DMS53 (cell line): ENCODE measurements around the gene TBRG4.

Experiments
- DNase-seq: peaks from one replicate; lab custom pipeline; 2025; lab: John Stamatoyannopoulos, UW

TBRG4 gene

GRCh38 chr7:45055016-45055415 is 56.5 kb downstream of the TBRG4 start:
- DNase-seq, result no peak

- DNase-seq, result no peak
Observed at GRCh38 chr7:45054442-45054841, 57.1 kb downstream of the TBRG4 start.

- no peak for DNase-seq
Observed at GRCh38 chr7:45053941-45054340, 57.6 kb downstream of the TBRG4 start.

GRCh38 chr7:45053401-45053800 is 58.1 kb downstream of the TBRG4 start:
- no peak for DNase-seq

GRCh38 chr7:45052011-45052410 is 59.5 kb downstream of the TBRG4 start:
- DNase-seq, result peak; percentile 71

- DNase-seq, result no peak
Observed at GRCh38 chr7:45050198-45050597, 61.3 kb downstream of the TBRG4 start.
